Measurements from ENCODE around the gene PDSS1.
"Not testable (repeated sequence)": the region's sequence is repeated elsewhere in the genome, so short reads cannot be mapped to it uniquely, and the experiment has no call there.

PDSS1 gene

GRCh38 chr10:26789779-26790178, 92.3 kb downstream of the PDSS1 start:
- not testable (repeated sequence) for H3K27ac ChIP-seq; DNase-seq (ENCODE audit: low read depth, low spot score)

GRCh38 chr10:26790221-26790995, 92.9 kb downstream of the PDSS1 start:
- H3K27ac ChIP-seq, result peak overlapping the region; percentile 12
- DNase-seq (ENCODE audit: low read depth, low spot score), result no peak

- no peak overlapping the region for H3K27ac ChIP-seq
- DNase-seq (ENCODE audit: low read depth, low spot score), result no peak
Observed at GRCh38 chr10:26792758-26793495, 95.4 kb downstream of the PDSS1 start.
